Neural progenitor cell (in vitro differentiated cells): ENCODE measurements around the gene BBS4.

Experiments
- EZH2 ChIP-seq: fragments of 200-600 bp; sonication (generic); IDR thresholded peaks from 2 replicates; pipeline ENCODE4 v1.6.1; 2017; ENCODE audit warnings: antibody characterized with exemption, mild to moderate bottlenecking, moderate library complexity
- TF ChIP-seq, protein P1 (sequence below): fragments of 200-600 bp; sonication (generic); IDR thresholded peaks from 2 replicates; pipeline ENCODE4 v1.5.1; 2017; ENCODE audit warnings: antibody characterized with exemption, mild to moderate bottlenecking

DNA sequence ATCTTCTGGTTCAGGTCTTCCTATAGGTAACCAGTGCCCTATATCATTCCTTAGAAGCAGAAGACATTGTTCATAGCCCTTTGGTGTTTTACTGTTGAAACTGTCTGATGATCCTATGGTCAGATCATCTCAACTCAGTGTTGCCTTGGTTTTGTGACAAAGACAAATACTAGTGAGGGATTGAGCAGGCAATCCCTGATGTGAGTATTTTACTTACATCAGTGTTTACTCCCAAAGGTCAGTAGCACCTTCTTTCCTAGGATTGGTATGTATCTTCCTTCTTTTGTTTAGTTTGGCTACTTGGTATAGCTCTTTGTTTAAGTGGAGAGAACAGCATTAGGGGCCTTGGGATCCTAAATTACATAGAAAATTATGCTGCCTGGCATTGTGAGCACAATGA lies 41.1 kb downstream of the BBS4 start:
- TF ChIP-seq, protein P1, sequence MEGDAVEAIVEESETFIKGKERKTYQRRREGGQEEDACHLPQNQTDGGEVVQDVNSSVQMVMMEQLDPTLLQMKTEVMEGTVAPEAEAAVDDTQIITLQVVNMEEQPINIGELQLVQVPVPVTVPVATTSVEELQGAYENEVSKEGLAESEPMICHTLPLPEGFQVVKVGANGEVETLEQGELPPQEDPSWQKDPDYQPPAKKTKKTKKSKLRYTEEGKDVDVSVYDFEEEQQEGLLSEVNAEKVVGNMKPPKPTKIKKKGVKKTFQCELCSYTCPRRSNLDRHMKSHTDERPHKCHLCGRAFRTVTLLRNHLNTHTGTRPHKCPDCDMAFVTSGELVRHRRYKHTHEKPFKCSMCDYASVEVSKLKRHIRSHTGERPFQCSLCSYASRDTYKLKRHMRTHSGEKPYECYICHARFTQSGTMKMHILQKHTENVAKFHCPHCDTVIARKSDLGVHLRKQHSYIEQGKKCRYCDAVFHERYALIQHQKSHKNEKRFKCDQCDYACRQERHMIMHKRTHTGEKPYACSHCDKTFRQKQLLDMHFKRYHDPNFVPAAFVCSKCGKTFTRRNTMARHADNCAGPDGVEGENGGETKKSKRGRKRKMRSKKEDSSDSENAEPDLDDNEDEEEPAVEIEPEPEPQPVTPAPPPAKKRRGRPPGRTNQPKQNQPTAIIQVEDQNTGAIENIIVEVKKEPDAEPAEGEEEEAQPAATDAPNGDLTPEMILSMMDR, result no peak
- no peak for TF ChIP-seq EZH2
